ENCODE results near the gene ITGB2.

DNA sequence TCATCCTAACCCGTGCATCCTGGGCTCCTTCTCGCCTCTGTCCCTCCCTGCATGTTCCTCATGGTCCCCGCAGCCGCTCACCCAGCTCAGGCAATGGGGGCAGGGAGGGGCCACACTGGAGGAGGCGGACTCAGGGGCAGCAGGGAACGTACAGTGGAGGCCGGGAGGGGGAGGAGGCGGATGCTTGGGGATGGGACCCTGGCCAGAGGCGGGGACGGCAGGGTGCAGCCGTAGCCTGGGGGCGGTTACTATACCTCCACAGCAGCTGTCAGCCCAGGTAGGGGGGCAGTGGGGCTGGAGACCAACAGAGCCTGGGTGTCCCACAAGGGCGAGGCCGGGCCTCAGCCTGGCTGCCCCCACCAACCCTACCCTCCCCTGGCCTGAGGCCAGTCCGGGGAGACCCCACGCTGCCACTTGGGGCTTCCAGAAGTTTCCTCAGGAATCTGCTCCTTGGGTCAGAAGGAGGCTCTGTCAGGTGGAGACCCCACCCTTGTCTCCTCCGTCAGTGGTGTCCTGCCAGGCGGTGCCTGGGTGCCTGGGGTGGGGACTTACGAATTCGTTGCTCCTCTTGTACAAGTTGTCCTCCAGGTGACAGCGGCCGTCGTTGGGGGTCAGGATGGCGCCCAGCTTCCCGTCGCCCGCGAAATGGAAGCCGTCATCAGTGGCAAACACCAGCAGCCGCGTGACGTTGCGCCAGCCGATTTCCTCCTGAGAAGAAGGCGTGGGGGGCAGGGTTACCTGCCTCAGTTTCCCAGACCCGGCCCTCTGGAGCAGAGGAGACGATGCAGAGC, 20.7 kb downstream of the ITGB2 start:
- TF ChIP-seq POLR2AphosphoS5 (IDR thresholded peaks at IDR 0.05): no peak
- TF ChIP-seq, protein P1, sequence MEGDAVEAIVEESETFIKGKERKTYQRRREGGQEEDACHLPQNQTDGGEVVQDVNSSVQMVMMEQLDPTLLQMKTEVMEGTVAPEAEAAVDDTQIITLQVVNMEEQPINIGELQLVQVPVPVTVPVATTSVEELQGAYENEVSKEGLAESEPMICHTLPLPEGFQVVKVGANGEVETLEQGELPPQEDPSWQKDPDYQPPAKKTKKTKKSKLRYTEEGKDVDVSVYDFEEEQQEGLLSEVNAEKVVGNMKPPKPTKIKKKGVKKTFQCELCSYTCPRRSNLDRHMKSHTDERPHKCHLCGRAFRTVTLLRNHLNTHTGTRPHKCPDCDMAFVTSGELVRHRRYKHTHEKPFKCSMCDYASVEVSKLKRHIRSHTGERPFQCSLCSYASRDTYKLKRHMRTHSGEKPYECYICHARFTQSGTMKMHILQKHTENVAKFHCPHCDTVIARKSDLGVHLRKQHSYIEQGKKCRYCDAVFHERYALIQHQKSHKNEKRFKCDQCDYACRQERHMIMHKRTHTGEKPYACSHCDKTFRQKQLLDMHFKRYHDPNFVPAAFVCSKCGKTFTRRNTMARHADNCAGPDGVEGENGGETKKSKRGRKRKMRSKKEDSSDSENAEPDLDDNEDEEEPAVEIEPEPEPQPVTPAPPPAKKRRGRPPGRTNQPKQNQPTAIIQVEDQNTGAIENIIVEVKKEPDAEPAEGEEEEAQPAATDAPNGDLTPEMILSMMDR (IDR thresholded peaks at IDR 0.05): no peak
